ENCODE results near the gene NCLN. TPM values are rescaled to one million over a fixed set of nuclear protein-coding genes. Genes with fewer than 3 reads are reported as not detected.
"Not testable (repeated sequence)": the region's sequence is repeated elsewhere in the genome, so short reads cannot be mapped to it uniquely, and the experiment has no call there.

The NCLN gene
- total RNA-seq, 1 experiment from 2014 or later, result 143 TPM

DNA sequence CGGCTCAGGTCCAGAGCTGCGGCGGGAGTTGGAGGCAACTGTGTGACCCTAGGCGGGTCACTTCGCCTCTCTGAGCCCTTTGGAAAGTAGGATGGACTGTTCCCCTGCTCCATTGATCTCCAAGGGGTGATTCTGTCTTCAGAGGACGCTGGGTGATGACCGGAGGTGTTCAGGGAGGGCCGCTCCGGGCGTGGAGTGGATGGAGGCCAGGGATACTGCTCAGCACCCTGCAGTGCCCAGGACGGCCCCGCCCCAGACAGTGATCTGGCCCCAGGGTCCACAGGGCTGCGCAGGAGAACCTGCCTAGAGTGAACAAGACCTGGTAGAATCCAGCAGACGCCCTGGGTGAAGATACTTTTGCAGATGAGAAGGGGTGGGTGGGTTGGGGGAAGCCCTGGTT is 7.0 kb downstream of the NCLN start:
- Histone ChIP-seq H3K27ac (peak overlapping the region; percentile 89; the same call in 1 of the 2 replicates), H3K4me1 (replicated peaks) (peaks cover 65% of the 10 kb centered on the region), H3K4me3 (no peak overlapping the region), H3K36me3 (peaks cover 89% of the 10 kb centered on the region), H3K27me3 (replicated peaks) (no peaks in the 10 kb centered on the region), H3K9me3 (replicated peaks) (no peaks in the 10 kb centered on the region)
- no peak for DNase-seq (ENCODE audit: low read depth in 1 of 2, low spot score in 2 of 2)

GRCh38 chr19:3193256-3194105 is 7.8 kb downstream of the NCLN start:
- Histone ChIP-seq H3K36me3 (peaks cover 89% of the 10 kb centered on the region), H3K9me3 (replicated peaks) (no peaks in the 10 kb centered on the region), H3K27ac (no peak overlapping the region), H3K4me3 (no peak overlapping the region), H3K4me1 (replicated peaks) (peaks cover 60% of the 10 kb centered on the region), H3K27me3 (replicated peaks) (no peaks in the 10 kb centered on the region)
- no peak for DNase-seq (ENCODE audit: low read depth in 1 of 2, low spot score in 2 of 2)

DNA sequence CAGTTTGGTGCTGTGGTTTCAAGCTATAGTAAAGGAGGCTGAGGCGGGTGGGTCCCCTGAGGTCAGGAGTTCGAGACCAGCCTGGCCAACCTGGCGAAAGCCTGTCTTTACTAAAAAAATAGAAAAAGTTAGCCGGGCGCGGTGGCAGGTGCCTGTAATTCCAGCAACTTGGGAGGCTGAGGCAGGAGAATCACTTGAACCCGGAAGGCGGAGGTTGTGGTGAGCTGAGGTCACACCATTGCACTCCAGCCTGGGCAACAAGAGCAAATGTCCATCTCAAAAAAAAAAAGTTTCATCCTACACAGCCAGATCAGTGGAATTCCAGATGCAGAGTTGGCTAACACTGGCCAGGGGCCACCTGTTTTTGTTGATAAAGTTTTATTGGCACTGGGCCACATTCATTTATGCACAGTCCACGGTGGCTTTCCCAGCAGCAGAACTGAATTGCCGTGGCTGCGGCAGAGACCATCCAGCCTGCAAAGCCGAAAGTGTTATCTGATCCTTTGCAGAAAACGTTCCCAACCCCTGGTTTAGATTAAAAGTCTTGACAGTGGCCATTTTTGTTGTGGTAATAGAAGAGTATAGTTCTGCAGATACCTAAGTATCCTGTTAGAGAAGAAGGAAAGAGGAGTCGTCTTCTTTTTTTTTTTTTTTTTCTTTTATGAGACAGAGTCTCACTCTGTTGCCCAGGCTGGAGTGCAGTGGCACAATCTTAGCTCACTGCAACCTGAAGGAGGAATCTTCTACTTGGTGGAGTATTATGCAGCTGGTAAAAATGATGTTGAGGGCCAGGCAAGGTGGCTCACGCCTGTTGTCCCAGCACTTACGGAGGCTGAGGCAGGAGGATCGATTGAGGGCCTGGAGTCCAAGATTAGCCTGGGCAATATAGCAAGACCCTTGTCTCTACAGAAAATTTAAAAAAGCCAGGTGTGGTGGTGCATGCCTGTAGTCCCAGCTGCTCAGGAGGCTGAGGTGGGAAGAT is 8.7 kb downstream of the NCLN start:
- Histone ChIP-seq H3K9me3 (replicated peaks) (no peaks in the 10 kb centered on the region), H3K4me3 (no peak overlapping the region), H3K27me3 (replicated peaks) (no peaks in the 10 kb centered on the region), H3K4me1 (replicated peaks) (peaks cover 50% of the 10 kb centered on the region), H3K36me3 (peaks cover 89% of the 10 kb centered on the region), H3K27ac (no peak overlapping the region)
- DNase-seq (ENCODE audit: low read depth in 1 of 2, low spot score in 2 of 2), result no peak

DNA sequence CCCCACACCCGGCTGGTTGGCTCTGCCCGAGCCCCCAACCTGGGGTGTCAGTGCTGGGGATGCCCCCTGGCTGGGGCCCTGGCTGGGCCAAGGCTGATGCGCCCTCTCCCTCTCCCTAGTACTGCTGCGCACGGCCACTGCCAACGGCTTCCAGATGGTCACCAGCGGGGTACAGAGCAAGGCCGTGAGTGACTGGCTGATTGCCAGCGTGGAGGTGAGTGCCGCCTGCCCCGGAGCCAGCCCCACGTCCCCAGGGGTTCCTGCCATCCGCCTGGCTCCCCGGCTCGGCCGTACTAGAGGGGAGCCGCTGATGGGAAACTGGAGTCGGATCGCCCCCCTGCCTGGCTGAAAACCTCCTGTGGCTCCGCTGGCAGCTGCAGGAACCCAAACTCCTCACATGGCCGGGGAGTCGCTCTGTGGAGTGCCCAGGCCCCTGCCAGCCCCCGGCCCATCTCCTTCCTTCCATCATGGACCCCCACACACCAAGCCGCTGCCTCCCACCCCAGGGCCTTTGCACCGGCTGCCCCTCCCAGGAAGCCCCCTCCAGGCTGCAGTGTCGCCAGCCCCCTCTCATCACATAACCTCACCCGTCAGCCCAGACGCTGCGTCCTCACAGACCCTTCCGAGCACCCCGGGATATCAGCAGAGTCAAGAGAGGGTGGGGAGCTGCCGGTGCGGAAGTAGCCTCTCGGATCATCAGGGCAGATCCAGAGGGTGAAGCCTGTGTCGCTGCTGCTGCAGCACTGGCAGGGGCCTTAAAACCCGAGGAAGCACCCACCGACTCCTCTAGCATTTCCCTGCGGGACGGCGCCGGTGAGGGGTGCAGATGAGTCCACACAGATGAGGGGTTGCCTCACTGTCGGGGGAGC is 10.6 kb downstream of the NCLN start:
- peaks cover 32% of the 10 kb centered on the region for H3K4me1 ChIP-seq (replicated peaks)
- no peak overlapping the region for H3K27ac ChIP-seq
- peaks cover 93% of the 10 kb centered on the region for H3K36me3 ChIP-seq
- no peak for DNase-seq (ENCODE audit: low read depth in 1 of 2, low spot score in 2 of 2)
- H3K27me3 ChIP-seq (replicated peaks), result no peaks in the 10 kb centered on the region
- H3K9me3 ChIP-seq (replicated peaks), result no peaks in the 10 kb centered on the region
- no peak overlapping the region for H3K4me3 ChIP-seq

DNA sequence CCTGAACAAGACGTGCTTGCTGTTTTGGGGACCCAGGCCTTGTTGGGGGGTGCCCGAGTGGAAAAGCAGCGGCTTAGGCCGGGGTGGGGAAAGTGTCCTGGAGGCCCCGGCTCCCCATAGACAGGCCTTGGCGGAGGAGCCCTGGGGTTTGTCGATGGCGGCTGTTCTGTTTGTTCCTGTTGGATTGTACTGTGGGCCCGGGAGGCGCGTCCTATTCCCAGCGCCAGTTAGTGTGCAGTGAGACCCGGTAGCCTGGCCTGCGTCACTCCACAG is 11.1 kb downstream of the NCLN start:
- Histone ChIP-seq H3K4me3 (no peak overlapping the region), H3K9me3 (replicated peaks) (no peaks in the 10 kb centered on the region), H3K27ac (no peak overlapping the region), H3K36me3 (peaks cover 92% of the 10 kb centered on the region), H3K27me3 (replicated peaks) (no peaks in the 10 kb centered on the region), H3K4me1 (replicated peaks) (peaks cover 27% of the 10 kb centered on the region)
- no peak for DNase-seq (ENCODE audit: low read depth in 1 of 2, low spot score in 2 of 2)

DNA sequence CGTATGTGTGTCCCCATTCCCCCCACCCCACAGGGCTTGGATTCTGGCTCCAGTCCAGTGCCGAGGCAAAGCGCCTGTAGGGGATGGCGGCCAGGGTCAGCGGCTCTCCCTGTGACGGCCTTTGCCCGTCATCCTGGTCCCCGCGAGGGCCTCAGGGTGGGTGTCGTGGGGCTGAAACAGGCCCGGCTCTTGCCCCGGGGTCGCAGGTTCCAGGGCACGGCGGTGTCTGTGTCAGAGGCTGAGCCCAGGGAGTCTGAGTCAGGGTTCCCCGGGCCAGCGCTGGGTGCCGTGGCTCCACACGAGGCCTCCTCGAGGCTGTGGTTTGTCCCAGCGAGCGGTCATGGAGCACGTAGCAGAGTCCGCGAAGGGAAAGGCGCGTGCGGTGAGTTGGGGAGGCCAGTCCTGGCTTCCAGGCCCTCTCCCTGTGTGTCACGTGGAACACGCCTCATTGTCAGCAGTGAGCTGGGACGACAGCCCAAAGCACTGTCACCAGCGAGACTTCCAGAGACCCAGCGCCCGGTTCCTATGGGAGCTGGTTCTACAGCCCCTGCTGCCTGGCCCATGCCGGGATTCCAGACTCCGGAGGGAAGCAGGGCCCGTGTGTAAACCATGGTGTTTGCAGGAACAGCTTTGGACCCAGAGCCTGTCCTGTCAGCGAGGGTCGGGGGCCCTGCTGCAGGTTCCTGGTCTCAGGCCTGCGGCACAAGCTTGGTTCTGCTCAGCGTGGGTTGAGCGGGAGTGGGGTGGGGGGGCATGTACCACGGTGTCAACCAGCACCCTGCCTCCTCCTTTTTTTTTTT is 13.4 kb downstream of the NCLN start:
- H3K27me3 ChIP-seq (replicated peaks), result no peaks in the 10 kb centered on the region
- peaks cover 19% of the 10 kb centered on the region for H3K4me1 ChIP-seq (replicated peaks)
- DNase-seq (ENCODE audit: low read depth in 1 of 2, low spot score in 2 of 2), result no peak
- H3K27ac ChIP-seq, result no peak overlapping the region
- no peak overlapping the region for H3K4me3 ChIP-seq
- peaks cover 94% of the 10 kb centered on the region for H3K36me3 ChIP-seq
- H3K9me3 ChIP-seq (replicated peaks), result no peaks in the 10 kb centered on the region

- no peak for DNase-seq (ENCODE audit: low read depth in 1 of 2, low spot score in 2 of 2)
- H3K4me1 ChIP-seq (replicated peaks), result peaks cover 16% of the 10 kb centered on the region
- peaks cover 89% of the 10 kb centered on the region for H3K36me3 ChIP-seq
- H3K4me3 ChIP-seq, result no peak overlapping the region
- H3K27ac ChIP-seq, result no peak overlapping the region
- H3K9me3 ChIP-seq (replicated peaks), result no peaks in the 10 kb centered on the region
- H3K27me3 ChIP-seq (replicated peaks), result no peaks in the 10 kb centered on the region
Observed at GRCh38 chr19:3201072-3201700, 15.5 kb downstream of the NCLN start.

DNA sequence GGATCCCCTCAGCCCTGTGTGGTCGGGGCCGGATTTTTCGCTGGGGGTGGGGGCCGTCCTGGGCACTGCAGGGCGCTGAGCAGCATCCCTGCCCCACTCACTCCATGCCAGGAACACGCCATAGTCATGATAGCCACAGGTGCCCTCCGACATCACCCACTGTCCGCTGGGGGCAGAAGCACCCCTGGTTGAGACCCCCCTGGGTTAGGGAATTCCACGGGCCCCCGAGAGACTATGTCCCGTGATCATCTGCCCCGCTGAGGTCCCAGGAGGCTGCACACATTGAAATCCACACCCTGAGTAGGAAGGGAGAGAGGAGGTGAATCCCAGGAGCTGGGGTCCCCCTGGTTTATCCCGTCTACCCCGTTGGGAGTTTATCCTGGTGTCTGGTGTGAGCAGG is 16.2 kb downstream of the NCLN start:
- Histone ChIP-seq H3K36me3 (peaks cover 89% of the 10 kb centered on the region), H3K27ac (no peak overlapping the region), H3K4me3 (no peak overlapping the region), H3K27me3 (replicated peaks) (no peaks in the 10 kb centered on the region), H3K9me3 (replicated peaks) (no peaks in the 10 kb centered on the region), H3K4me1 (replicated peaks) (peaks cover 9% of the 10 kb centered on the region)
- DNase-seq (ENCODE audit: low read depth in 1 of 2, low spot score in 2 of 2), result no peak

DNA sequence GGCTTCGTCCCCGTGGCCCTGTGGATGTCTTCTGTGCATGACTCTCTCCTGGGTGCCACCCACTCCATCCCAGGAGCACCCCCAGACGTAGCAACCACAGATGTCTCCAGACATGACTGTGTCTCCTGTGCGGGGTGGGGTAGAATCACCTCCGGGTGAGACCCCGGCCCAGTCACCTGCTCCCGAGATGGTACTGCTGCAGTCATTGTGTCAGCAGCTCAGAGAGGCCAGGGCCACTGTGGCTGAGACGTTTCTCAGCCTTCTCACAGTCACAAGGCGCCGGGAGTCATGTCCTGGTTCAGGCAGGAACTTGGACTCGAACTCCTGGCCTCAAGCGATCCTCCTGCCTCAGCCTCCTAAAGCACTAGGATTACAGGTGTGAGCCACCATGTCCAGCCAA is 16.6 kb downstream of the NCLN start:
- no peak for DNase-seq (ENCODE audit: low read depth in 1 of 2, low spot score in 2 of 2)
- peaks cover 5% of the 10 kb centered on the region for H3K4me1 ChIP-seq (replicated peaks)
- H3K4me3 ChIP-seq, result no peak overlapping the region
- H3K27ac ChIP-seq, result no peak overlapping the region
- peaks cover 89% of the 10 kb centered on the region for H3K36me3 ChIP-seq
- H3K27me3 ChIP-seq (replicated peaks), result no peaks in the 10 kb centered on the region
- no peaks in the 10 kb centered on the region for H3K9me3 ChIP-seq (replicated peaks)

- H3K9me3 ChIP-seq (replicated peaks); H3K27ac ChIP-seq; DNase-seq (ENCODE audit: low read depth in 1 of 2, low spot score in 2 of 2); H3K27me3 ChIP-seq (replicated peaks); H3K4me3 ChIP-seq; H3K4me1 ChIP-seq (replicated peaks): not testable (repeated sequence)
- peaks cover 89% of the 10 kb centered on the region for H3K36me3 ChIP-seq
Observed at GRCh38 chr19:3202895-3203294, 17.2 kb downstream of the NCLN start.

DNA sequence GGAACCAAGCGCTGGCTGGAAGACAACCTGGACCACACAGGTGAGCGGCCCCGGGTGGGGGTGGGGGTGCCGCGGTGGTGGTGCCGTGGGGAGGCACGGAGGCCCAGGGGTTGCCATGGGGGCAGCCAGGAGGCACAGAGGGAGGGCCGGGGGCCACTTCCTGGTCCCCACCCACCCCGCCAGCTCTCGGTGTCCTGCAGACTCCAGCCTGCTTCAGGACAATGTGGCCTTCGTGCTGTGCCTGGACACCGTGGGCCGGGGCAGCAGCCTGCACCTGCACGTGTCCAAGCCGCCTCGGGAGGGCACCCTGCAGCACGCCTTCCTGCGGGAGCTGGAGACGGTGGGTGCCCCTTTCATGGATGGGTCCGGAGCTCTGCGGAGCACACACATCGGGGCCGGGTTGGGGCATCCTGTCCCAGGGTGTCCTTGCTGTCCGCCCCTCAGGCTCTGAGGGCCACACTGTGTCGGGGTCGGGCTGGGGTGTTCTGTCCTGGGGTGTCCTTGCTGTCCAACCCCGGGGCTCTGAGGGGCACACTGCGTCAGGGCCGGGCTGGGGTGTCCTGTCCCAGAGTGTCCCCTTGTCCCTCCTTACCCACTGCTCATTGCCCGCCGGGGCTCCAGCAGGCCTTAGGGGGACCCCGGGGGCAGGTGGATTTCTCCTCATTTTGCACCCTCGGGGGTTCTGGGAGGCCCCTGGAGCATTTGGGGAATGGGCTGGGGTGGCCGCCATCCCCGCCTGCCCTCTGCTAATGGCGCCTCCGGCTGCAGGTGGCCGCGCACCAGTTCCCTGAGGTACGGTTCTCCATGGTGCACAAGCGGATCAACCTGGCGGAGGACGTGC is 18.3 kb downstream of the NCLN start:
- Histone ChIP-seq H3K9me3 (replicated peaks) (no peaks in the 10 kb centered on the region), H3K4me1 (replicated peaks) (no peaks in the 10 kb centered on the region), H3K27ac (no peak overlapping the region), H3K4me3 (no peak overlapping the region), H3K27me3 (replicated peaks) (no peaks in the 10 kb centered on the region), H3K36me3 (peaks cover 89% of the 10 kb centered on the region)
- no peak for DNase-seq (ENCODE audit: low read depth in 1 of 2, low spot score in 2 of 2)
